BLaER1 treated with 17β-estradiol and CSF1 and Interleukin-3, amounts not matched to agents 10 nM and 100 nM (cell line): Measurements from ENCODE around the gene TNRC18.

Source experiments
- H3K27ac ChIP-seq, 11 experiments: shearing (Covaris generic); formaldehyde crosslinking; 2 replicates each; pipeline ENCODE4 v1.8.1; 2022
- H3K27me3 ChIP-seq, 11 experiments: shearing (Covaris generic); formaldehyde crosslinking; 2 replicates each; pipeline ENCODE4 v1.8.1; 2022
- H3K36me3 ChIP-seq, 11 experiments: shearing (Covaris generic); formaldehyde crosslinking; 2 replicates each; pipeline ENCODE4 v1.8.1; 2022
- H3K4me1 ChIP-seq, 10 experiments: shearing (Covaris generic); formaldehyde crosslinking; 2 replicates each; pipeline ENCODE4 v1.8.1; 2022
- H3K4me2 ChIP-seq, 11 experiments: shearing (Covaris generic); formaldehyde crosslinking; 2 replicates each; pipeline ENCODE4 v1.8.1; 2022
- H3K4me3 ChIP-seq, 10 experiments: shearing (Covaris generic); formaldehyde crosslinking; 2 replicates each; pipeline ENCODE4 v1.8.1; 2022
- H3K9ac ChIP-seq, 11 experiments: shearing (Covaris generic); formaldehyde crosslinking; 2 replicates each; pipeline ENCODE4 v1.8.1; 2022
- H3K9me3 ChIP-seq, 11 experiments: shearing (Covaris generic); formaldehyde crosslinking; replicated peaks in 1 of 11; 2 replicates each; pipeline ENCODE4 v1.8.1; 2022
- H4K20me1 ChIP-seq, 11 experiments: shearing (Covaris generic); formaldehyde crosslinking; 2 replicates each; pipeline ENCODE4 v1.8.1; 2022
- Cebpa-rat ChIP-seq, 11 experiments: shearing (Covaris generic); IDR thresholded peaks; 2 replicates each; pipeline ENCODE4 v1.8.1; 2022

The TNRC18 gene

DNA sequence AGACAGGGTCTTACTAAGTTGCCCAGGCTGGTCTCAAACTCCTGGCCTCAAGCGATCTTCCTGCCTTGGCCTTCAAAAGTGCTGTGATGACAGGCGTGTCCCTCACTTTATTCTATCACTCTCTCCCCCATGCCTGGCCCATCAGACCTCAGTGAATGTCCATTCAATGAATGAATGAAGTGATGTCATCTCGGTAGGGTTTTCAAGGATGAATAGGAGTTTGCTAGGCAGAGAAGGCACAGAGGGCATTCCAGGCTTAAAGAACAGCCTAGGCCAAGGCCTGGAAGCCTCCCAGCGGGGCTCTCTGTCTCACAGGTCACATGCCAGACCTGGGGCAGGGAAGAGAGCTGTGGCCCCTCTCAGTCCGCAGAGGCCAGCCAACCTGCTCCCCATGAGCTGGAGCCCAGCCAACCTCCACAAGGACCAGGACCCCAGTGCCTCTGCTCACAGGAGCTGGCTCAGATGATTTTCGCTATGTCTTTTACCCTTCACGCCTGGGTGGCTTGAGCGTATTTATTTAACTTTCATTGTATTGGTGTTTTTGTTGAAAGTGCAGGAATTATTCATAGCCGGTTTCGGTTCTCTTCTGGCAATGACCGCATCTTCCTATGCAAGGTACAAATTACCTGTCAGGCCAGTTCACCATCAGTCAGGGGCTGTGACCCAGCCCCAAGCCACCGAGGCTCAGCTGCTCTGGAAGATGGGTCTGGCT lies 11.8 kb upstream of the TNRC18 start:
- no peak for TF ChIP-seq Cebpa-rat (IDR thresholded peaks at IDR 0.05)
- H3K9ac ChIP-seq: no peak overlapping the region
- peaks cover 0 to 18% (median 8%) of the 10 kb centered on the region in 11 experiments; a peak in 12 of 22 replicates for H3K9me3 ChIP-seq
- peaks cover 0 to 8% (median 0%) of the 10 kb centered on the region in 11 experiments; a peak in 2 of 22 replicates for H3K36me3 ChIP-seq
- H3K4me3 ChIP-seq: no peak overlapping the region
- H3K27ac ChIP-seq: no peak overlapping the region
- H3K4me2 ChIP-seq: no peak overlapping the region
- H4K20me1 ChIP-seq: peaks cover 0 to 24% (median 9%) of the 10 kb centered on the region in 11 experiments; a peak in 13 of 22 replicates
- H3K4me1 ChIP-seq: no peaks in the 10 kb centered on the region
- peaks cover 30 to 42% (median 35%) of the 10 kb centered on the region in 11 experiments for H3K27me3 ChIP-seq

DNA sequence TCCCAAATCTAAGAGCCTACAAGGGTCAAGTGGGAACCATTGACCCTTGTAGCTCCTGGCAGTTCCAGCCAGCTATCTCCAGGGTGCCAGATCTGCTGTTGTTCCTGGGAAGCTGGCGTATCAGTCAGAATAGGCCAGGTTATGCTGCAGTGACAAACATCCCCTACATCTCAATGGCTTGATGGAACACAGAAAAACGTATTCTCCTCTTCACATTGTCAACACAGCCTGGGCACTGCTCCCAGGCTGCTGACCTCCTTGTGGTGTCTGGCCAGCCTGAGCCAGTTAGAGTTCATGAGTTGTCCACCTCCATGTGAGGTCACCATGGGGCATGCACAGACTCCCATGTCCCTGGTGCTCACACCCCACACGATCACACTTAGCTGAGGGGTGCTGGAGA lies 9.5 kb upstream of the TNRC18 start:
- Histone ChIP-seq H3K9me3 (peaks cover 0 to 18% (median 8%) of the 10 kb centered on the region in 11 experiments; a peak in 12 of 22 replicates), H3K4me2 (no peak overlapping the region), H3K36me3 (peaks cover 0 to 8% (median 0%) of the 10 kb centered on the region in 11 experiments; a peak in 2 of 22 replicates), H3K27ac (no peak overlapping the region), H3K9ac (no peak overlapping the region), H3K4me3 (no peak overlapping the region), H3K27me3 (peaks cover 53 to 65% (median 58%) of the 10 kb centered on the region in 11 experiments), H3K4me1 (peaks cover 14 to 19% (median 17%) of the 10 kb centered on the region in 10 experiments), H4K20me1 (peaks cover 22 to 47% (median 31%) of the 10 kb centered on the region in 11 experiments; a peak in 21 of 22 replicates)
- no peak for TF ChIP-seq Cebpa-rat (IDR thresholded peaks at IDR 0.05)

DNA sequence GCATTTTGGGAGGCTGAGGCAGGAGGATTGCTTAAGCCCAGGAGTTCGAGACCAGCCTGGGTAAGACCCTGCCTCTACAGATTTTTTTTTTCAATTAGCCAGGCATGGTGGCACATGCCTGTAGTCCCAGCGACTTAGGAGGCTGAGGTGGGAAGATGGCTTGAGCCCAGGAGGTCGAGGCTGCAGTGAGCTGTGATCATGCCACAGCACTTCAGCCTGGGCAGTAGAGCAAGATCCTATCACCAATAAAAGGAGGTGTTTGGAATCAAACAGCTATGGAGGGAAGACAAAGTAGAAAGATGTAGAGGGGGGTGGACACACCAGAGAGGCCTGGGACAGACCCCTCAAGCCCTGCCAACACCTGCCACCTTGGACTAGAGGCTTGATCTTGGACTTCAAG lies 9.1 kb upstream of the TNRC18 start:
- Histone ChIP-seq H3K36me3 (peaks cover 0 to 8% (median 0%) of the 10 kb centered on the region in 11 experiments; a peak in 2 of 22 replicates), H3K27me3 (peaks cover 58 to 70% (median 62%) of the 10 kb centered on the region in 11 experiments), H3K27ac (no peak overlapping the region), H3K4me3 (no peak overlapping the region), H4K20me1 (peaks cover 27 to 52% (median 36%) of the 10 kb centered on the region in 11 experiments; a peak in 21 of 22 replicates), H3K4me2 (no peak overlapping the region), H3K9ac (no peak overlapping the region), H3K9me3 (peaks cover 0 to 15% (median 6%) of the 10 kb centered on the region in 11 experiments; a peak in 12 of 22 replicates), H3K4me1 (peaks cover 19 to 24% (median 22%) of the 10 kb centered on the region in 10 experiments)
- TF ChIP-seq Cebpa-rat (IDR thresholded peaks at IDR 0.05): no peak

DNA sequence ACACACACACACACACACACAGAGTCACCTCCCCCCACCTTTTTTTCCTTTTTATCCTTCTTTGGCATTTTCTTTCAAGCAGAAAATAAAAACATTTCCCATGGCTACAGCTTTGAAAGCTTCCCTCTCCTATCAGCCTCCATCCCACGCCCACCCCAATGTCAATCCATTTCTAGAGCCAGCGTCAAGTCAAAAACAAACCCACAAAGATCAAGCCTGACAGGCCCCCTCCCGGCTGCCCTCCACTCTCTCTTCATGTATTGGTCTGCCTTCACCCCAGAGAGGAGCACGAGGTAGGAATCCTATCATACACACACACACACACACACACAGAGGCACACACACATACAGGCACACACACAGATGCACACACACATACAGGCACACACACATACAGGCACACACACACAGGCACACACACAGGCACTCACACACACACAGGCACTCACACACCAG lies 8.0 kb upstream of the TNRC18 start:
- TF ChIP-seq Cebpa-rat (IDR thresholded peaks at IDR 0.05): no peak

DNA sequence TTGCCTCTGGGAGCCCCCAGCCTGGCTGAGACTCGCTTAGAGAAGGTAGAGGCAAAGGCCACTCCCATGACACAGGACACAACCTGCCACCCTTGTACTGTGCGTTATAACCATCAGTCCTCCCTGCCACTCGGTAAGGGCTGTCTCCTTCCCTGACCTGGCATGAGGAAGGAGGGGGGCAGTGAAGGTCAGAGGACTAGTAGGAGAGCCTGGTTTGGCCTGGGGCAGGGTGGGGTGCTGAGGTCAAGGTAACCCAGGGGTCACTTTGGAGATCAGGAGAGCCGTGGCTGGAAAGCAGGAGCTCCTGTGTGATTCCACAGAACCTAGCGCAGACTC lies 6.9 kb upstream of the TNRC18 start:
- H3K9ac ChIP-seq: no peak overlapping the region

More for the DNA sequence above, 8.0 kb upstream of the TNRC18 start:
- Histone ChIP-seq H3K27ac (no peak overlapping the region), H3K36me3 (peaks cover 0 to 8% (median 0%) of the 10 kb centered on the region in 11 experiments; a peak in 2 of 22 replicates), H3K4me3 (no peak overlapping the region), H3K4me1 (peaks cover 26 to 33% (median 29%) of the 10 kb centered on the region in 10 experiments), H4K20me1 (peaks cover 35 to 54% (median 45%) of the 10 kb centered on the region in 11 experiments; a peak in 21 of 22 replicates), H3K4me2 (no peak overlapping the region), H3K9ac (no peak overlapping the region), H3K9me3 (peaks cover 0 to 8% (median 0%) of the 10 kb centered on the region in 11 experiments; a peak in 8 of 22 replicates), H3K27me3 (peaks cover 67 to 81% (median 70%) of the 10 kb centered on the region in 11 experiments)

DNA sequence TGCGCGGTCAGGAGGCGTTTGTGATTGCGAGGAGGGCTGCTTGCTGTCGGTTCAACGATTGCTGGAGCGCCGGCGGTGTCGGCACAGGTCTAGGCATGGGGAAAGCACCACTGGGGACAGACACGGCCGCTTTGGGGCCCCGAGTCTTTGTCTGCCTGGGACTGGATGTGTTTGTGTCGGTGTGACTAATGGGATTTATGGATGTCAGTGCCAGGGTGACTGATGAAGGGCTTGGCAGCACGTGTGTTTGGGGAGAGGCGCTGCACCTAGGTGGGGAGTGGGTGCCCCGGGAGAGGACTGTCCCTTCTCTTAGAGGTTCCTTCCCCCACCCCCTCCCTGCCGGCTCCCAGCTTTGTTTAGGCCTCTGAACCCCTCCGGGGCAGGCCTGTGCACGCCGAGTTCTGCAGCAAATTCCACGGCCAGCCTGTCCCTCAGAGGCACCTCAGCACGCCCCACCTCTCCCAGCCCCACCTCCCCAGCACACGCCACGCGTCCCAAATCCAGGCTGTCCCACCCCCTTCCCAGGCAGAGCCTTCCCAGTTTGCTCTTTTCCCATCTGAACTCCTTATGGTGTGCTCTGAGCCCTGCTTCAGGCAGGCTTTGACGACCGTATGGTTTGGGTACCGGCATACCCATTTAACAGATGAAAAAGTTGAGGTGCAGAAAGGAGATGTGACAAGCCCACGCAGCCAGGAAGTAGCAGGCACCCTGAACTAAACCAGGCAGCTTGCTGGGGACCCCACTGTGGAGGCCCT lies 6.4 kb upstream of the TNRC18 start:
- peaks cover 72 to 94% (median 85%) of the 10 kb centered on the region in 11 experiments for H3K27me3 ChIP-seq

More for the DNA sequence above, 6.9 kb upstream of the TNRC18 start:
- no peak overlapping the region for H3K27ac ChIP-seq
- peaks cover 0 to 8% (median 0%) of the 10 kb centered on the region in 11 experiments; a peak in 2 of 22 replicates for H3K36me3 ChIP-seq
- H4K20me1 ChIP-seq: peaks cover 44 to 64% (median 54%) of the 10 kb centered on the region in 11 experiments; a peak in 21 of 22 replicates
- no peak overlapping the region for H3K4me2 ChIP-seq
- peaks cover 72 to 91% (median 80%) of the 10 kb centered on the region in 11 experiments for H3K27me3 ChIP-seq
- H3K4me3 ChIP-seq: no peak overlapping the region
- peaks cover 0 to 8% (median 0%) of the 10 kb centered on the region in 11 experiments; a peak in 8 of 22 replicates for H3K9me3 ChIP-seq
- TF ChIP-seq Cebpa-rat (IDR thresholded peaks at IDR 0.05): no peak
- peaks cover 27 to 43% (median 35%) of the 10 kb centered on the region in 10 experiments for H3K4me1 ChIP-seq

DNA sequence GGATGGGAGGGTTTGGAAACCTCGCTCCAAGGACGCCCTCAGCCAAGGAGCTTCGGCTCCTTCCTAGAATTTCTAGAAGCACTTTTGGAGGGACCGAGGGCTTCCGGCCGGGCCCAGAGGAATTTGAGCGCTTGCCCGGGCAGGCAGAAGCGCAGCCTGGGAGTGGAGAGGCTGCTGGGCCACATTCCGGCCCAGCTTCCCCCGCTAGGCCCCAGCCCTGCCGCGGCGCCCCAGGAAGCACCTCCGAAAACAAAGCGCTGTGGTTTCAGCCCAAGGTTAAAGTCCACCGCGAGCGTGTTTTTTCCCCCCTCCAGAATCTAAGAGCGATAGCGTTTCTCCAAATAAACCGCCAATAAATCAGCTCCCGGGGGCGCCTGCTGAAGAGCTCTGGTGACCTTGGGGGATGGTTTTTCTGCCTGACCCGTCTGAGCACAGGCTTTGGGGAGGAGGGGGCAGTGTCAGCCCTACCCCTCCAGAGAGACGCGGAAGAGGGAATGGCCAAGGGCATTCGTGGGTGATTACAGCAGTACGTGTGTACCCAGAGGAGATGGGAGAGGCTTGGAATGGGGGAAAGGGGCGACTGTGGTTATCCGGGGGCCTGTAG lies 5.7 kb upstream of the TNRC18 start:
- Histone ChIP-seq H3K4me1 (peaks cover 30 to 53% (median 46%) of the 10 kb centered on the region in 10 experiments), H3K36me3 (peaks cover 0 to 8% (median 0%) of the 10 kb centered on the region in 11 experiments; a peak in 2 of 22 replicates), H3K9ac (peak overlapping the region in 4 of 11 experiments; percentile 0 to 49 (median 32); a peak in 4 of 22 replicates), H4K20me1 (peaks cover 44 to 75% (median 61%) of the 10 kb centered on the region in 11 experiments; a peak in 21 of 22 replicates), H3K27me3 (peaks cover 72 to 97% (median 92%) of the 10 kb centered on the region in 11 experiments), H3K27ac (no peak overlapping the region), H3K4me2 (peak overlapping the region; percentile 4 to 100 (median 53); a peak in 20 of 22 replicates), H3K9me3 (peaks cover 0 to 8% (median 0%) of the 10 kb centered on the region in 11 experiments; a peak in 8 of 22 replicates), H3K4me3 (peak overlapping the region in 5 of 10 experiments; percentile 13 to 76 (median 47); a peak in 7 of 20 replicates)
- TF ChIP-seq Cebpa-rat (IDR thresholded peaks at IDR 0.05): no peak

More for the DNA sequence above, 6.4 kb upstream of the TNRC18 start:
- Histone ChIP-seq H3K4me3 (peak overlapping the region in 4 of 10 experiments; percentile 13 to 76 (median 61); a peak in 5 of 20 replicates), H3K27ac (no peak overlapping the region), H3K9ac (peak overlapping the region in 3 of 11 experiments; percentile 0 to 49 (median 32); a peak in 3 of 22 replicates), H3K4me1 (peaks cover 30 to 48% (median 39%) of the 10 kb centered on the region in 10 experiments), H3K36me3 (peaks cover 0 to 8% (median 0%) of the 10 kb centered on the region in 11 experiments; a peak in 2 of 22 replicates), H3K4me2 (peak overlapping the region in 9 of 11 experiments; percentile 32 to 100 (median 64); a peak in 13 of 22 replicates), H4K20me1 (peaks cover 44 to 68% (median 54%) of the 10 kb centered on the region in 11 experiments; a peak in 21 of 22 replicates), H3K9me3 (peaks cover 0 to 8% (median 0%) of the 10 kb centered on the region in 11 experiments; a peak in 8 of 22 replicates)
- TF ChIP-seq Cebpa-rat (IDR thresholded peaks at IDR 0.05): no peak
